ENCODE results near the gene SCYL3. TPM values are rescaled to one million over a fixed set of nuclear protein-coding genes. Genes with fewer than 3 reads are reported as not detected.

The SCYL3 gene
- total RNA-seq, 2 donors from 2014 or later: 7.9 to 8.1 TPM

DNA sequence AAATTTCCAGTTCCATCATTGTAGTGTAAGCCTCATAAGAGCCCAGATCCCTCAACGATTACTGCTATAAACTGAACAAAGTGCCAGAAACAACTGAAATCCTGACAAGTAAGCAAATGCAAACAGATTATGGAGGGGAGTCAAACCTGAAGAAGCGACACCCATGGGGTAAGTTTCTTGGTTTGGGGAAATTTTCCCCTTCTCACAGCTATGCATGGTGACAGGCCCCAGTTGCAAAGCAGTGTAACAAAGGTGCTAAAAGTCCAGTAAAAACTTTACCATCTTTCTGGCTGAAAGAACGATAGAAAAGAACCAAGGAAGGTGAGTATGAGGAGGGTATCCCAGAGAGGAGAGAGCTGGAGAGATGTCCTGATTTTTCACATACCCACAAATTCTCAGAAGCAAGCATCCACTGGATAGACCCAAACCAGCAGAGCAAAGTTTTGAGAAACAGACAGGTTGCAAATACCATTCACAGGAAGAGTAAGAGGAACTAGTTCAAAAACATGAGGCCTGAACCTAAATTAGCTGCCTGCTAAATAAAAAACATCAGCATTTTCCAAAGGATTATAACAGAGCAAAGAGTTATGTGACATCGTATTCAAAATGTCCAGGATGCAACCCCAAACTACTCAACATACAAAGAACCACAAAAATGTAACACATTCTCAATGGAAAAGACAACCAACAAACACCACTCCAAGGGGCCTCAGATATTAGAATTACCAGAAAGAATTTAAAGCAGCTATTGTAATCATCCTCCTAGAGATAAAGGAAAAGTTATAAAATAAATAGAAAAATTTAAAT lies 14.5 kb downstream of the SCYL3 start:
- H3K4me1 ChIP-seq (ENCODE audit: control insufficient read depth, insufficient read depth, low read length): no peaks in the 10 kb centered on the region
- peaks cover 14% of the 10 kb centered on the region for H3K9me3 ChIP-seq (ENCODE audit: control insufficient read depth, low read length)
- H3K27ac ChIP-seq (ENCODE audit: low read depth, low read length): no peak overlapping the region
- no peak overlapping the region for H3K4me3 Mint-ChIP-seq
- peaks cover 50% of the 10 kb centered on the region for H3K36me3 Mint-ChIP-seq (ENCODE audit: low read depth)
- no peak overlapping the region for H3K27ac Mint-ChIP-seq
- no peak for DNase-seq
- H3K36me3 ChIP-seq (ENCODE audit: control insufficient read depth, insufficient read depth, low read length): peaks cover 33% of the 10 kb centered on the region
- no peak overlapping the region for H3K9ac ChIP-seq (ENCODE audit: extremely low read depth, low read length, poor library complexity, severe bottlenecking)
- no peaks in the 10 kb centered on the region for H3K27me3 Mint-ChIP-seq (ENCODE audit: insufficient read depth)
- no peak overlapping the region for H3K4me3 ChIP-seq (ENCODE audit: low read length)
- H3K4me1 Mint-ChIP-seq: peaks cover 5% of the 10 kb centered on the region
- TF ChIP-seq, protein P1, sequence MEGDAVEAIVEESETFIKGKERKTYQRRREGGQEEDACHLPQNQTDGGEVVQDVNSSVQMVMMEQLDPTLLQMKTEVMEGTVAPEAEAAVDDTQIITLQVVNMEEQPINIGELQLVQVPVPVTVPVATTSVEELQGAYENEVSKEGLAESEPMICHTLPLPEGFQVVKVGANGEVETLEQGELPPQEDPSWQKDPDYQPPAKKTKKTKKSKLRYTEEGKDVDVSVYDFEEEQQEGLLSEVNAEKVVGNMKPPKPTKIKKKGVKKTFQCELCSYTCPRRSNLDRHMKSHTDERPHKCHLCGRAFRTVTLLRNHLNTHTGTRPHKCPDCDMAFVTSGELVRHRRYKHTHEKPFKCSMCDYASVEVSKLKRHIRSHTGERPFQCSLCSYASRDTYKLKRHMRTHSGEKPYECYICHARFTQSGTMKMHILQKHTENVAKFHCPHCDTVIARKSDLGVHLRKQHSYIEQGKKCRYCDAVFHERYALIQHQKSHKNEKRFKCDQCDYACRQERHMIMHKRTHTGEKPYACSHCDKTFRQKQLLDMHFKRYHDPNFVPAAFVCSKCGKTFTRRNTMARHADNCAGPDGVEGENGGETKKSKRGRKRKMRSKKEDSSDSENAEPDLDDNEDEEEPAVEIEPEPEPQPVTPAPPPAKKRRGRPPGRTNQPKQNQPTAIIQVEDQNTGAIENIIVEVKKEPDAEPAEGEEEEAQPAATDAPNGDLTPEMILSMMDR (conservative IDR thresholded peaks at IDR 0.05): no peak
- no peaks in the 10 kb centered on the region for H3K27me3 ChIP-seq (ENCODE audit: control insufficient read depth, insufficient read depth, low read length, poor library complexity, severe bottlenecking)
- WGBS, 2 experiments (ENCODE audit: insufficient coverage in 1 of 2, insufficient read length in 1 of 2): 67 to 80% methylated on average over 3 to 4 of the region's 4 CpGs
- H3K9me3 Mint-ChIP-seq: peaks cover 11% of the 10 kb centered on the region

DNA sequence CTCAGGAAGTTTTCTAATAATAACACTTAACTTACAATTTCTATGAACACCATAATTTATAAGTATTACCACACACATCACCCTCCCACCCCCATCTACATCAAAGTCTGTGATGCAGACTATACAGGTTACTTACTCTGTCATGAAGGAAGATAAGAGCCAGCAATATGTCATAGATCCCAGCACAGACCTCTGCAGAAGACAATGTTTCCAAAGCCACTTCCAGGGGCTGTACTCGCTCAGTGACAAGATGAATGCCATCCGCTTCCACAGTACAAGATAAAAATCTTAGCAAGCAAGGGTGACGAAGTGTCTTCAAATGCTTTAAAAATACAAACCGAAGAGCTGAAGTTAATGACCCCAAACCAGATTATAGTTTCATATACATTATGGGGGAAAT lies 15.2 kb downstream of the SCYL3 start:
- H3K27ac ChIP-seq (ENCODE audit: low read depth, low read length): no peak overlapping the region
- Mint-ChIP-seq H3K36me3 (ENCODE audit: low read depth) (peaks cover 58% of the 10 kb centered on the region), H3K4me3 (no peak overlapping the region), H3K27me3 (ENCODE audit: insufficient read depth) (no peaks in the 10 kb centered on the region), H3K9me3 (peaks cover 16% of the 10 kb centered on the region), H3K27ac (no peak overlapping the region), H3K4me1 (peaks cover 5% of the 10 kb centered on the region)
- H3K9me3 ChIP-seq (ENCODE audit: control insufficient read depth, low read length): peaks cover 21% of the 10 kb centered on the region
- peaks cover 40% of the 10 kb centered on the region for H3K36me3 ChIP-seq (ENCODE audit: control insufficient read depth, insufficient read depth, low read length)
- no peak overlapping the region for H3K9ac ChIP-seq (ENCODE audit: extremely low read depth, low read length, poor library complexity, severe bottlenecking)
- no peak overlapping the region for H3K4me3 ChIP-seq (ENCODE audit: low read length)
- no peaks in the 10 kb centered on the region for H3K27me3 ChIP-seq (ENCODE audit: control insufficient read depth, insufficient read depth, low read length, poor library complexity, severe bottlenecking)
- TF ChIP-seq, protein P1 (conservative IDR thresholded peaks at IDR 0.05): no peak
- WGBS, 2 experiments (ENCODE audit: insufficient coverage in 1 of 2, insufficient read length in 1 of 2): 88 to 94% methylated on average over 3 to 4 of the region's 4 CpGs
- H3K4me1 ChIP-seq (ENCODE audit: control insufficient read depth, insufficient read depth, low read length): no peaks in the 10 kb centered on the region
- DNase-seq: no peak

DNA sequence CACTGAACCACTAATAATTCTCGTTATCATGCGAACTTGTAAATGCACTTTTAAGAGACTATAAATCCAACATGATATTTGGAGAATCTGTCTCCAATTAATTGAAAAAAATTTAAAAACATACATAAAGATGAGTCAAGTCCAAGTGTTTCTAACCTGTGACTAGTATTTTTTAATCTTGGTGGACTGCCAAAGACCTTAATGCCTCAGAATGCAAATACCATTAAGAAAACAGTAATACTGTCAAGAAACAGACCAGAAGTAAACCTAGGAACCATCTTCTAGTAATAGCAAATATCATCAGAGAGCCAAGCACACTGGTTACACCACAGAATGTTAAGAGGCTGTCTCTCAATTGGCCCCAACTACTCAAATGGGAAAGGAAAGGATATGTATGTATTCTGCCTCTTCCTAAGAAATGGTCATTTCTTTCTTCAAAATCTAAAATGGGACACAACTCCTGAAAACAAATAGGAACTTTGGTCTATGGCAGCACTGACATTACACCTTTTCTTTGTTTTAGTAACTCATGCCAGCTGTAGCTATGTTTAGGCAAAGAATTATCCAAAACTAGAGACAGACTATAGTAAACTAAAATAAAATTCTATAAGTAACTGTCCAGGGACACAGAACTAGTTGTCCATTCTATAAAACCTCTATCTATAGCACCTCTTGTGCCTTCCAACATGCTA lies 15.8 kb downstream of the SCYL3 start:
- no peak overlapping the region for H3K27ac Mint-ChIP-seq

More for the DNA sequence above, 15.8 kb downstream of the SCYL3 start:
- Histone ChIP-seq H3K27ac (ENCODE audit: low read depth, low read length) (no peak overlapping the region), H3K4me1 (ENCODE audit: control insufficient read depth, insufficient read depth, low read length) (no peaks in the 10 kb centered on the region), H3K36me3 (ENCODE audit: control insufficient read depth, insufficient read depth, low read length) (peaks cover 40% of the 10 kb centered on the region), H3K27me3 (ENCODE audit: control insufficient read depth, insufficient read depth, low read length, poor library complexity, severe bottlenecking) (no peaks in the 10 kb centered on the region), H3K9ac (ENCODE audit: extremely low read depth, low read length, poor library complexity, severe bottlenecking) (no peak overlapping the region), H3K4me3 (ENCODE audit: low read length) (no peak overlapping the region), H3K9me3 (ENCODE audit: control insufficient read depth, low read length) (peaks cover 22% of the 10 kb centered on the region)
- Mint-ChIP-seq H3K4me1 (peaks cover 5% of the 10 kb centered on the region), H3K36me3 (ENCODE audit: low read depth) (peaks cover 59% of the 10 kb centered on the region), H3K4me3 (no peak overlapping the region), H3K9me3 (peaks cover 18% of the 10 kb centered on the region), H3K27me3 (ENCODE audit: insufficient read depth) (no peaks in the 10 kb centered on the region)
- DNase-seq: no peak
- TF ChIP-seq, protein P1 (conservative IDR thresholded peaks at IDR 0.05): no peak
- WGBS, 2 experiments (ENCODE audit: insufficient coverage in 1 of 2, insufficient read length in 1 of 2): 94% methylated on average over 2 of the region's 2 CpGs; no CpG with 5 or more reads in 1 of the 2 experiments
